ENCODE data around the gene NCOA1. TPM values are rescaled to one million over a fixed set of nuclear protein-coding genes. Genes with fewer than 3 reads are reported as not detected.

The NCOA1 gene
- total RNA-seq, 2 experiments from 2014 or later: 6.1 to 12.1 TPM

DNA sequence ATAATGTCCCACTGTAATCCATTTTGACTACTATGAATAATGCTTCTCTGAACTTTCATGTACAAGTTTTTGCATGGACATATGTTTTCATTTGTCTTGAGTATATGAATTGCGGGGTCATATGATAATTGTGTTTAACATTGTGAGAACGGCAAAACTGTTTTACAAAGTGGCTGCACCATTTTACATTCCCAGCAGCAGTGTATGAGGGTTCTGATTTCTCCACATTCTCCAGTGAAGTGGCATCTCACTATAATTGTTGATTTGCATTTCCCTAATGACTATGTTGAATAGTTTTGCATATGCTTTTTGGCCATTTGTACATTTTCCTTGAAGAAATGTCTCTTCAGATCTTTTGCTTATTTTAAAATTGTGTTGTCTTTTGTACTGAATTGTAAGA, 20.1 kb downstream of the NCOA1 start:
- no peak overlapping the region for H3K4me3 ChIP-seq (ENCODE audit: low read depth, low read length, poor library complexity, severe bottlenecking)
- no peaks in the 10 kb centered on the region for H3K79me2 ChIP-seq (ENCODE audit: insufficient read depth, low read depth, low read length)
- no peaks in the 10 kb centered on the region for H4K20me1 ChIP-seq (ENCODE audit: insufficient read depth, low read length)
- CTCF ChIA-PET (ENCODE audit: unreplicated experiment): no interaction called here
- H3K27ac ChIP-seq (ENCODE audit: low read depth, low read length, poor library complexity, severe bottlenecking): no peak overlapping the region
- POLR2A ChIA-PET: no interaction called here
- H2AFZ ChIP-seq (ENCODE audit: low read length): no peak overlapping the region
- no peaks in the 10 kb centered on the region for H3K9me2 ChIP-seq (ENCODE audit: insufficient read depth, low read length)
- DNase-seq (ENCODE audit: low spot score): no peak
- intact Hi-C loops (cut with micrococcal nuclease; ENCODE audit: unreplicated experiment): no loop called here
- H3K36me3 ChIP-seq (ENCODE audit: insufficient read depth, low read length): no peaks in the 10 kb centered on the region
- H3K4me1 ChIP-seq (ENCODE audit: insufficient read depth, low read length, poor library complexity, severe bottlenecking): no peaks in the 10 kb centered on the region
- TF ChIP-seq, protein P1, sequence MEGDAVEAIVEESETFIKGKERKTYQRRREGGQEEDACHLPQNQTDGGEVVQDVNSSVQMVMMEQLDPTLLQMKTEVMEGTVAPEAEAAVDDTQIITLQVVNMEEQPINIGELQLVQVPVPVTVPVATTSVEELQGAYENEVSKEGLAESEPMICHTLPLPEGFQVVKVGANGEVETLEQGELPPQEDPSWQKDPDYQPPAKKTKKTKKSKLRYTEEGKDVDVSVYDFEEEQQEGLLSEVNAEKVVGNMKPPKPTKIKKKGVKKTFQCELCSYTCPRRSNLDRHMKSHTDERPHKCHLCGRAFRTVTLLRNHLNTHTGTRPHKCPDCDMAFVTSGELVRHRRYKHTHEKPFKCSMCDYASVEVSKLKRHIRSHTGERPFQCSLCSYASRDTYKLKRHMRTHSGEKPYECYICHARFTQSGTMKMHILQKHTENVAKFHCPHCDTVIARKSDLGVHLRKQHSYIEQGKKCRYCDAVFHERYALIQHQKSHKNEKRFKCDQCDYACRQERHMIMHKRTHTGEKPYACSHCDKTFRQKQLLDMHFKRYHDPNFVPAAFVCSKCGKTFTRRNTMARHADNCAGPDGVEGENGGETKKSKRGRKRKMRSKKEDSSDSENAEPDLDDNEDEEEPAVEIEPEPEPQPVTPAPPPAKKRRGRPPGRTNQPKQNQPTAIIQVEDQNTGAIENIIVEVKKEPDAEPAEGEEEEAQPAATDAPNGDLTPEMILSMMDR (conservative IDR thresholded peaks at IDR 0.05; ENCODE audit: low read length): no peak
- no peak for TF ChIP-seq EZH2phosphoT487 (IDR thresholded peaks at IDR 0.05; ENCODE audit: borderline replicate concordance, low read depth, low read length)
- no TSS peak for BruUV-seq (replicated peaks)
- H3K9me3 ChIP-seq (ENCODE audit: low read length): no peaks in the 10 kb centered on the region
- no peak overlapping the region for H3K4me2 ChIP-seq (ENCODE audit: low read length)

DNA sequence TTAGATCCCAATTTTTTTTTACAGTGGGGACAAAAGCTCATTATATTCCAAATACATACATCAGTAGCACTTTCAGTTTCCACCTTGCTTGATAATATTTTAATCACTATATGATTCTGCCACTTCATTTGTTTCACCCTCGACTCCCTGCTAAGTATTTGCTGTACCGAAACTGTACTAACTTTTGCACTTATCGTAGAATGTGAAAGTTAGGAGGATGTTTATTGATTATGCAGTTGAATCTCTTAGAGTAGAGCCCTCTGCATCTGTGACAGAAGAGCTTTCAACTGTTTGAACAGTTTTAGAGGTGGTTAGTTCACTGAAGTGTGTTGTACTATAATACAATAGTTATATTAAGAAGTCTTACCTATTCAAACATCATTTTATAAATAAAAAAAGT, 20.8 kb downstream of the NCOA1 start:
- Histone ChIP-seq H3K9me3 (ENCODE audit: low read length) (no peaks in the 10 kb centered on the region), H3K4me2 (ENCODE audit: low read length) (no peak overlapping the region), H3K79me2 (ENCODE audit: insufficient read depth, low read depth, low read length) (no peaks in the 10 kb centered on the region), H3K4me3 (ENCODE audit: low read depth, low read length, poor library complexity, severe bottlenecking) (no peak overlapping the region), H3K36me3 (ENCODE audit: insufficient read depth, low read length) (no peaks in the 10 kb centered on the region), H4K20me1 (ENCODE audit: insufficient read depth, low read length) (no peaks in the 10 kb centered on the region), H2AFZ (ENCODE audit: low read length) (no peak overlapping the region), H3K9me2 (ENCODE audit: insufficient read depth, low read length) (no peaks in the 10 kb centered on the region), H3K4me1 (ENCODE audit: insufficient read depth, low read length, poor library complexity, severe bottlenecking) (no peaks in the 10 kb centered on the region), H3K27ac (ENCODE audit: low read depth, low read length, poor library complexity, severe bottlenecking) (no peak overlapping the region)
- BruUV-seq (replicated peaks): no TSS peak
- TF ChIP-seq EZH2phosphoT487 (IDR thresholded peaks at IDR 0.05; ENCODE audit: borderline replicate concordance, low read depth, low read length): no peak
- TF ChIP-seq, protein P1 (conservative IDR thresholded peaks at IDR 0.05; ENCODE audit: low read length): no peak
- no peak for DNase-seq (ENCODE audit: low spot score)
- CTCF ChIA-PET (ENCODE audit: unreplicated experiment): no interaction called here
- intact Hi-C loops (cut with micrococcal nuclease; ENCODE audit: unreplicated experiment): no loop called here
- POLR2A ChIA-PET: interaction anchor here (0.7 to 1.1 kb wide), 3 partner anchors 11 to 51 kb away, joined by 3 read pairs; no protein-coding TSS in a partner anchor

DNA sequence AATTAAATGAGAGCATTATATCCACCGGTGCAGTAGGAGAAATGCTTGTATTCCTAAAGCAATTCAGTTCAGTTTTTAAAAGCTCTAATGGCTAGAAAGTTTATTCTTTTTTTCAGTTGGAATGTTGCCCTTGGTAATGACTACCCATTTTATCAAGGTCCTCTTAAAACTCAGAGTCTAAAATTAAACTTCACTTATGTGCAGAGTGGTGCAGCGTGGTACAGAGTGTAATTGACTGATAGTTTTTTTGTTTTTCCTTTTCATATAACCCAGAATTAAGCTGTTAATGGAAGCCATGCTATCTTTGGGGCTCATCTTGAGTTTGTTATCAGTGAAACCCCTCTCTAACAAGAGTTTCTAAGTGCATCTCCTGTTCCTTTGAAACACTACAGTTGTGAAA, 21.4 kb downstream of the NCOA1 start:
- intact Hi-C loops (cut with micrococcal nuclease; ENCODE audit: unreplicated experiment): no loop called here
- Histone ChIP-seq H3K9me2 (ENCODE audit: insufficient read depth, low read length) (no peaks in the 10 kb centered on the region), H3K79me2 (ENCODE audit: insufficient read depth, low read depth, low read length) (no peaks in the 10 kb centered on the region), H3K4me1 (ENCODE audit: insufficient read depth, low read length, poor library complexity, severe bottlenecking) (no peaks in the 10 kb centered on the region), H3K4me3 (ENCODE audit: low read depth, low read length, poor library complexity, severe bottlenecking) (no peak overlapping the region), H3K9me3 (ENCODE audit: low read length) (no peaks in the 10 kb centered on the region), H3K36me3 (ENCODE audit: insufficient read depth, low read length) (no peaks in the 10 kb centered on the region), H2AFZ (ENCODE audit: low read length) (no peak overlapping the region), H3K4me2 (ENCODE audit: low read length) (no peak overlapping the region), H3K27ac (ENCODE audit: low read depth, low read length, poor library complexity, severe bottlenecking) (no peak overlapping the region), H4K20me1 (ENCODE audit: insufficient read depth, low read length) (no peaks in the 10 kb centered on the region)
- CTCF ChIA-PET (ENCODE audit: unreplicated experiment): no interaction called here
- POLR2A ChIA-PET: interaction anchor here (0.5 to 1.1 kb wide), 4 partner anchors 11 to 113 kb away, joined by 3 to 6 read pairs (median 3); no protein-coding TSS in a partner anchor
- TF ChIP-seq EZH2phosphoT487 (IDR thresholded peaks at IDR 0.05; ENCODE audit: borderline replicate concordance, low read depth, low read length): no peak
- TF ChIP-seq, protein P1 (conservative IDR thresholded peaks at IDR 0.05; ENCODE audit: low read length): no peak
- BruUV-seq (replicated peaks): no TSS peak
- no peak for DNase-seq (ENCODE audit: low spot score)

Measured in OCI-LY7 (cell line).